GM21515 (cell line): ENCODE results near the gene DMD.

ENCODE experiments used
- ATAC-seq: cut with Tn5 transposase; IDR thresholded peaks from one replicate; pipeline ENCODE4 v1.9.1; 2021; ENCODE audit not compliant: unreplicated experiment

DMD gene

GRCh38 chrX:31165241-31166035 lies 2045.9 kb downstream of the DMD start:
- ATAC-seq: no peak

GRCh38 chrX:31154946-31155345 lies 2056.4 kb downstream of the DMD start:
- no peak for ATAC-seq

GRCh38 chrX:31153475-31154047 lies 2057.8 kb downstream of the DMD start:
- no peak for ATAC-seq

DNA sequence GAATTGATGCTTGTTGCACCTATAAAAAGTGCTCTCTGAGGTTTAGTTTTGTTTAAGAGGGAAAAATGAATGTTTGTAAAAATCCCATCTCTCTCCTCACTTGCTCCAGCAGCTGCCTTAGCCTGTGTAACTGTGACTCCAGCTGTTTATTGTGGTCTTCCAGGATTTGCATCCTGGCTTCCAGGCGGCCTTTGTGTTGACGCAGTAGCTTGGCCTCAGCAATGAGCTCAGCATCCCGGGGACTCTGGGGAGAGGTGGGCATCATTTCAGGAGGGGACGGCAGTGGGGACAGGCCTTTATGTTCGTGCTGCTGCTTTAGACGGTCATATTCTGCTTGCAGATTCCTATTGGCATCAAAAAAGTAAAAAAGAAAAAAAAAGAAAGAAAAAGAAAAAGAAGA lies 2064.2 kb downstream of the DMD start:
- no peak for ATAC-seq

GRCh38 chrX:31139961-31140360 lies 2071.4 kb downstream of the DMD start:
- ATAC-seq: no peak

DNA sequence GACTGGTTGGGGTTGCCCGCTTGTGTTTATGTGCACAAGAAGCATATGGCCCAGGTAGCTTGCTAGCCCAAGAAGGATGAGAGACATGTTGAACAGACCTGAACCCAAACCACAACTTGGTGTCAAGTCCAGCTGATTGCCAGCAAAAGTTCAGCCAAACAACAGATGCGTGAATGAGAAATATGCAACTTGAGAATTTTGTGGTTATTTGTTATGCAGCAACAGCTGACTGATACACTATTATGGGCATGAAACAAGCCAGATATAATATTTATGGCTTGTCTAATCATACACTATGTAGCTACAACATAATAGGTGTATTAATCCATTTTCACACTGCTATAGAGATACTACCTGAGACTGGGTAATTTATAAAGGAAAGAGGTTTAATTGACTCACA lies 2073.2 kb downstream of the DMD start:
- ATAC-seq: no peak

GRCh38 chrX:31136144-31136611 lies 2075.2 kb downstream of the DMD start:
- peak; percentile 97 for ATAC-seq

DNA sequence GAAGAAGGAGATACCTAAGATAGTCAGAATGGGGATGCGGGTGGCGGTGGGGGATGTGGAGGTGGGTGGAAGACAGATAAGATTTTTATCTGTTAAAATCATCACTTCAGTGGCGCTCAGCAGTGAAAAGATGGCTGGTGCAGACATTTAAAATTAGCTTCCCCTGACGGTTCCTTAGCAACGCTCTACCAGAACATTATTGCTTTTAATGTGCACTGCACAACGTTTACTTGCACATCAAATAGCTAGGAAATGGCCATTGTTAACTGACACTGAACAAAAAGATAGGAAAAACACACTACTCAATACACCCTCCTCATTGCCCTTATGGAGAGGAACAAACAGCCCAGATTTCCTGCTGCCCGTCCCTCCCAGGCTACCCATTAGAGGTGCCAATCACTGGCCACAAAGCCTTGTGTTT lies 2078.5 kb downstream of the DMD start:
- no peak for ATAC-seq

- no peak for ATAC-seq
Observed at GRCh38 chrX:31130457-31131220, 2080.7 kb downstream of the DMD start.

GRCh38 chrX:31128855-31129254 lies 2082.5 kb downstream of the DMD start:
- no peak for ATAC-seq

DNA sequence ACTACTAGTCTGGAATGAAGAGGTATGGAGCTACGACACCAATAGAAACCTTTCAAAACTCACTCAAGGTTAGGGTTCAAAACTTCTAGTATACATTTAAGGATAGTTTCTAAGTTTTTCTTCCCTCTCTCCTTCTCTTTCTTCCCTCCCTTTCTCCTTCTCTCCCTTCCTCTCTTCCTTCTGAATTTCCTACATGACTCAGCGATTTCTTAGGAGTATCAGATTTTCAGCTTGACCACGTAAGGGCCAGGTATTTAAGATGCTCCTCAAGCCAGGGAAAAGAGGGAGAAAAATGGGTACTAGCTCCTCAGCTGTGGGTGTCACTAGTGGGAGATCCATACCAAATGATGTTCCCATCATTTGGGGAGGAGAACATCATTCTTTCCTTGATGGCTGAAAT lies 2083.6 kb downstream of the DMD start:
- ATAC-seq: no peak

DNA sequence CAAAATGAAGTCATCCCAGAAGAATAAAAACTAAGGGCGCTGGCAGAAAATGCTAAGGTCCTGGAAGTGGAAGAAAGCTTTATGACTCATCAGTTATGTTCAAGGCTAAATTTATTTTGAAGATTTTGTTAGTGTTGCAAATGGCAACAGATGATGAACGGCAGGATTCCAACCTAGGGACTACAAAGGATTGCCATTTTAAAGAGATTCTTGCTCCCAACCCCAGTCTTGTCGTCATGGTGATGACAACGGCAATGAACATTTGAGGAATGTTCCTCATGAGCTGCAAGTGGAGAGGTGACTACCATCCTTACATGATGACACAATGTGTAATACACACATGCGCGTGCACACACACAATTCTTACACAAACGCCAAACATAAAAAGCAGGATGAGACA lies 2085.1 kb downstream of the DMD start:
- ATAC-seq: no peak

DNA sequence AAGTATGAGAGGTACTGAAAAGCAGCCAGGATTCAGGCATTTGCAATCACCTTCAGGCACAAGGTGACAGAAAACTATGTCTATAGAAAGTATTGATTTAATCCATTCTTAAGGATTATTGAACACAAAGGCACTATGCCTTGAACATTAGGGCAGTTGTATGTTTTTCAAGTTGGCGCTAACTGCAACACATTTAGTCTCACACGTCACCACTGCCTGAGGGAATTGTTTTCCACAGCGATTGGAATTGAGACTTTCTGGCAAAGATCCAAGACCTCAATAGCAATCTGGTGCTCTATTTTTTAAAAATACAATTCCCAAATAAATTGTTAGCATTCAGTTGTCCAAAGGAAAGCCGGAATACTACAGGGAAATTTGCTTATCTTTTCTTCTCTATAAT lies 2086.8 kb downstream of the DMD start:
- no peak for ATAC-seq

- ATAC-seq: no peak
Observed at GRCh38 chrX:31123335-31123734, 2088.0 kb downstream of the DMD start.

DNA sequence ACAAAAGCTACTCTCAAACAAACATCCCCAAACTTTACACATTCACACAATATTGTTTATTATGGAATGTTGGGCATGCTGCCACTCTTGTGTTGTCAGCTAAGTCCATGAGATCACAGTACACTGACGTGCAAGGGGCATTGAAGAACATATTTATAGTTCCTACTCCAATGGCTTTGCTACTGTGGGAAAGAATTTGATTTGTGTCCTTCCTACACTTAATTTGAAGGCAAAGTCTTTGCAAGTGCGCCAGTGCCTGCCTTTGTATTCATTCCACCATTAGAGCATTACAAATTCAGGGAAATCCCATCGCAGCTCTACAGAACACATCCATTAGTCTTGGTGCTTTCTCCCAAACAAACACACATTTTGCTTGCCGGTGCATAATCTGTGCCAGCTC lies 2094.1 kb downstream of the DMD start:
- ATAC-seq: no peak

DNA sequence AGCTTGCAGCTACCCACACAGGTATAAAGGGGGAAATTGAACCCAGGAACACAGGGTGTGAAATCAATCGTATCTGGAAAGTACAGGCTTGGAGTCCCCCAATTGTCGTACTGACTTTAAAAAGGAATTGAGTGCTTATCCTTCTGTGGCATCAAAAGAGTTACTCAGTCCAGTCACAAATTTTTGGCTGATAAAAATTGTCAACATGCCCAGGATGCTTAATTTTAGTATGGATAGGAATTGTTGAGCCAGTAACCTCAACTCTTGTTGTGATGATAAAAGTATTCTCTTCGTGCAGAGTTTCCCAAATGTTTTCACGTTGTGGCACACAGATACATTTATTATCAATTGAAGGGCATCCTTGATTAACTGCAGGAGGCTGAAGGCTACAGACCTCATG lies 2096.0 kb downstream of the DMD start:
- no peak for ATAC-seq

- ATAC-seq: no peak
Observed at GRCh38 chrX:31114858-31115257, 2096.5 kb downstream of the DMD start.

DNA sequence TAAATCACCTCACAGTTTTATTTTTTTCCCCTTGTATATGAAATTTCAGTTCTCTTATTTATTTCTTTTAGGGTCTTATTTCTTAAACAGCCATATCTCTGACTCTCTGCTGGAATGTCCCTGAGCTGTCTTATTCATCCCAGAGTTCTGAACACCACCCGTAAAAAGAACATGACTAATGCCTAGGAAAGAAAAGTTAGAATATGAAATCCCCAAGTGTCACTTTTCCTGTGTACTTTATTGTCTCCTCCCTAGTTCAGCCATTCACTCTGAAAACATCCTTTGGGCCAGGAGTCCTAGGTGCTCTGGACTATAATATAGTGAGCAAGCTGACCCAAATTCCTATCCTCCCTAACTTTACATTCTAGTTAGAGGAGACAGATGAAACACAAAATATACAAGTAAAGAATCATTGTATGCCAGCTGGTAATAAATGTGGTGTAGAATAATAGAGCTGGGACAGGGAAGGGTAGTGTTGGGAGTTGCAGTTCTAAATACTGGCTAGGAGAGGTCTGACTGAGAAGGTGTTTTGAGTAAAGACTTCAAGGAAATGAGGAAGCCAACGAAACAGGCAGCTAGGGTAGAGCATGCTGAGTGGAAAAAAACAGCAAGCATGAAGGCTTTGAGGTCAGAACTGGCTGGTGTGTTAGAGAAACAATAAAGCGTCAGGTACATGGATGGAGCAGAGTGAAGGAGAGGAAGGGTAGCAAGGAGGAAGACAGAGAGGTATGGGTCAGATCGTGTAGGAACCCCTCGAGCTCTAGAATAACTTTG lies 2098.9 kb downstream of the DMD start:
- ATAC-seq: no peak

- no peak for ATAC-seq
Observed at GRCh38 chrX:31110657-31111056, 2100.7 kb downstream of the DMD start.

GRCh38 chrX:31099536-31100090 lies 2111.7 kb downstream of the DMD start:
- peak; percentile 67 for ATAC-seq

DNA sequence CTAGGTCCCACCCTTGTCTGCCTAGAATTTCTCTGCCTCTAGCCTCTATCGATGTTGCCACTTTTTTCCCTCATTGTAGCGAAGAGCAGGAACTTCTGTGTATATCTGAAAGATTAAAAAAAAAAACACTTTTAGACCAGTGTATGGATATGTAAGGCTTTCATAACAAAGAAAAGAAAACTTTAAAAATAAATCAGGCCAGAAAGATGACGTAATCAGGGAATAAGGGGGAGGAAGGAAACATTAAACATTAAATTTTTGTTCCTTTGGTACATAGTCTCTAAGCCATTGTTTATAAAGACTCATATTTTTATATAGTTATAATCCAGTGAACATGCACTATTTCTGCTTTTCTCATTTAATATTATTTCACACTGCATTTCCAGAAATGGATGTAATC lies 2113.3 kb downstream of the DMD start:
- ATAC-seq: no peak
